Effector memory CD4-positive, alpha-beta T cell (primary cell): Measurements from ENCODE around the gene FNIP1.
"Not testable (repeated sequence)": the region's sequence is repeated elsewhere in the genome, so short reads cannot be mapped to it uniquely, and the experiment has no call there.

Source experiments
- DNase-seq, 3 donors: peaks; one replicate each; pipeline ENCODE4 v3.0.0-alpha.2; 2020
- H3K27ac ChIP-seq: 2 replicates; pipeline ENCODE4 v1.7.0; 2013; ENCODE audit warnings: mild to moderate bottlenecking, low read length, moderate library complexity; ENCODE audit not compliant: insufficient read depth, poor library complexity, severe bottlenecking
- H3K27me3 ChIP-seq: replicated peaks from 2 replicates; pipeline ENCODE4 v1.7.0; 2013; ENCODE audit warnings: mild to moderate bottlenecking, low read length; ENCODE audit not compliant: insufficient read depth, control insufficient read depth, poor library complexity, severe bottlenecking
- H3K36me3 ChIP-seq: 2 replicates; pipeline ENCODE4 v1.7.0; 2013; ENCODE audit warnings: mild to moderate bottlenecking, low read length, moderate library complexity; ENCODE audit not compliant: control insufficient read depth, insufficient read depth
- H3K4me1 ChIP-seq: 2 replicates; pipeline ENCODE4 v1.7.0; 2013; ENCODE audit warnings: low read length, mild to moderate bottlenecking; ENCODE audit not compliant: control insufficient read depth, insufficient read depth, poor library complexity, severe bottlenecking
- H3K4me3 ChIP-seq: 2 replicates; pipeline ENCODE4 v1.7.0; 2013; ENCODE audit warnings: low read length, low read depth, mild to moderate bottlenecking; ENCODE audit not compliant: insufficient read depth, poor library complexity, severe bottlenecking
- H3K9me3 ChIP-seq: 2 replicates; pipeline ENCODE4 v1.7.0; 2013; ENCODE audit warnings: mild to moderate bottlenecking, low read length, moderate library complexity; ENCODE audit not compliant: control insufficient read depth

FNIP1 gene

DNA sequence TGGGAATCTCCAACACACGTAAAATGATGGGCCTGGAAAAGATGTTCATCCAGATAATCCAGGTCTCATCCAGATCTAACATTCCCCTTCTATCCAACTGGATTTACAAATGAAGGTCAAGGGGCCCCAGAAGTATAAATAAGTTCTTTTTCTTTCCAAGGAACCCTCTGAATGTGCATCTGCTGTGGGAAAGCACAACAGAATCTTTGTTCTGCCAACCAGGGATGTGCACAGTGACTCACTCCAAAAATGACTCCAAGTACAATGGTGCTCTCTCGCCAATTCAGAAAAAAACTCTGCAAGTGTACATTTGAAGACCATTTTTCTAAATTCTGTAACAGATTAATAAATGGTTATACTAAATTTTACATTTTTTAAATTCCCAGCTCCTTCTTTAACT lies 174.2 kb downstream of the FNIP1 start:
- no peak for DNase-seq
- Histone ChIP-seq H3K9me3 (no peaks in the 10 kb centered on the region), H3K4me3 (no peak overlapping the region), H3K27ac (no peak overlapping the region), H3K27me3 (no peaks in the 10 kb centered on the region), H3K36me3 (no peaks in the 10 kb centered on the region), H3K4me1 (no peaks in the 10 kb centered on the region)

DNA sequence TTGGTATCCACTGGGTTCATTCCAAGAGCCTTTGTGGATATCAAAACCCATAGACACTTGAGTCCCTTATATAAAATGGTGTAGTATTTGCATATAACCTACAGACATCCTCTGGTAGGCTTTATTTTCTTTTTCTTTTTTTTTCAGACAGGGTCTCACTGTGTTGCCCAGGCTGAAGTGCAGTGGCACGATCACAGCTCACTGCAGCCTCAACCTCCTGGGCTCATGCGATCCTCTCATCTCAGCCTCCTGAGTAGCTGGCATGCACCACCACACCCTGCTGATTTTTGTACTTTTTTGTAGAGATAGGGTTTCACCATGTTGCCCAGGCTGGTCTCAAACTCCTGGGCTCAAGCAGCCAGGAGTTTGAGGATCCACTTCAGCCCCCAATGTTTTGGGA lies 175.7 kb downstream of the FNIP1 start:
- H3K27me3 ChIP-seq, H3K9me3 ChIP-seq, DNase-seq, H3K36me3 ChIP-seq, H3K27ac ChIP-seq, H3K4me3 ChIP-seq, H3K4me1 ChIP-seq: not testable (repeated sequence)

DNA sequence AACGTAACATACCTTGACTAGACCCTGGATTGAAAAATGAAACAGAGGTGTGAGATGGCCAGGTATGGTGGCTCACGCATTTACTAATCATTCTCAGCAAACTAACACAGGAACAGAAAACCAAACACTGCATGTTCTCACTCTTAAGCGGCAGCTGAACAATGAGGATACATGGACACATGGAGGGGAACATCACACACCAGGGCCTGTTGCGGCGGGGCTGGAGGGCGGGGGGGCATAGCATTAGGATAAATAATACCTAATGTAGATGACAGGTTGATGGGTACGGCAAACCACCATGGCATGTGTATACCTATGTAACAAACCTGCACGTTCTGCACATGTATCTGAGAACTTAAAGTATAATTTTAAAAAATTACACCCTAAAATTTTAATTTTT lies 177.7 kb downstream of the FNIP1 start:
- Histone ChIP-seq H3K9me3 (no peaks in the 10 kb centered on the region), H3K36me3 (no peaks in the 10 kb centered on the region), H3K4me3 (no peak overlapping the region), H3K27me3 (no peaks in the 10 kb centered on the region), H3K27ac (no peak overlapping the region), H3K4me1 (peaks cover 5% of the 10 kb centered on the region)
- DNase-seq = no peak

DNA sequence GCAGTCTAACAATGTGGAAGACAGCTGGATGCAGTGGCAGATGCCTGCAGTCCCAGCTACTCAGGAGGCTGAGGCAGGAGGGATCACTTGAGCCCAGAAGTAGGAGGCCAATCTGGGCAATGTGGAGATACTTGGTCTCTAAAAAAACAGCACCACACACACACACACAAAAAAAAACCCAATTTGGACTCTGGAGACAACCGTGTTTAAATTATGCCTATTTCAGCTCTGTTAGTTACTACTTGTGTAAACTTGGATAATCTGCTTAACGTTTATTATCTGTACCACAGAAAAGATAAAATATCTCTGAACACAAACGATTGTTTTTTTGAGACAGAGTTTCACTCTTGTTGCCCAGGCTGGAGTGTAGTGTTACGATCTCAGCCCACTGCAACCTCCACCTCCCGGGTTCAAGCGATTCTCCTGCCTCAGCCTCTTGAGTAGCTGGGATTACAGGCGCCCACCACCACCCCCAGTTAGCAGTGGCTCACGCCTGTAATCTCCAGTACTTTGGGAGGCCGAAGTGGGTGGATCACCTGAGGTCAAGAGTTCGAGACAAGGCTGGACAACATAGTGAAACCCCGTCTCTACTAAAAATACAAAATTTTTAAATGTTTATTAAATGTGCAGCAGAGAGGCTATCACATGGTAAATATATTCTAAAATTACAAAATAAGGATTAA lies 179.5 kb downstream of the FNIP1 start:
- Histone ChIP-seq H3K27ac (no peak overlapping the region), H3K27me3 (no peaks in the 10 kb centered on the region), H3K4me1 (peaks cover 10% of the 10 kb centered on the region), H3K36me3 (no peaks in the 10 kb centered on the region), H3K4me3 (no peak overlapping the region), H3K9me3 (no peaks in the 10 kb centered on the region)
- no peak for DNase-seq

DNA sequence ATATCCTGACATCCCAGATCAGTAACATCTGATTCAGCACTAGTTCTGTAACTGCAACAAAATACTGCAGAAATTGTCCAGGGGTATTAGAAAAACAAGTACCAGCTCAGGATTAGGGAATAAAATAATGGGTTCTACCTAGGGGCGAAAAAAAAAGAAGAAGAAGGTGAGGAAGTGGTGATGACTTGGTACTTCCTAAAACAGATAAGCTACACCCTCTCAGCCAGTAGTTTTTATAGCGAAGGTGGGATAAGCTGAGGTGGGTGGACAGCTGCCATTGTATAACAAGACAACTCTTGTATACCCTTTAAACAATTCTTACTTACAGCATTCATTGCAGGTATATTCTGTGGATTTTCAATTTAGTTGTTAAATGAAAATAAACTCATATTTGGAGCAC lies 180.9 kb downstream of the FNIP1 start:
- DNase-seq = no peak
- Histone ChIP-seq H3K36me3 (no peaks in the 10 kb centered on the region), H3K9me3 (no peaks in the 10 kb centered on the region), H3K27me3 (no peaks in the 10 kb centered on the region), H3K27ac (no peak overlapping the region), H3K4me1 (peaks cover 10% of the 10 kb centered on the region), H3K4me3 (no peak overlapping the region)

DNA sequence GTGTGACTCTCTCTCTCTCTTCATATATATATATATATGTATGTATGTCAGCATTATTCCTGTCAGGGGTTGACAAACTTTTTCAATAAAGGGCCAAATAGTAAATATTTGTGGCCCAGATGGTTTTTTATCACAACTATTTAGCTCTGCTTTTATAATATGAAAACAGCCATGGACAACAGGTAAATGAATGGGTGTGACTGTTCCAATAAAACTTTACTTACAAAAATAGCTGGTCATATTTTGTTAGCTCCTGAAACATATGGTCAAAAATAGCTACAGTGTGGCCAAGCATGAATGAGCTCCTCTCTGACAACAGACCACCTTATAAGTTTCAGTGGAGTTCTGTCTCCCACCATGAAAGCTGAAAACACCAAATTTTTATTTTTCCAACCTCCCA lies 183.4 kb downstream of the FNIP1 start:
- no peak overlapping the region for H3K27ac ChIP-seq
- peaks cover 17% of the 10 kb centered on the region for H3K4me1 ChIP-seq
- H3K9me3 ChIP-seq = no peaks in the 10 kb centered on the region
- no peaks in the 10 kb centered on the region for H3K36me3 ChIP-seq
- no peaks in the 10 kb centered on the region for H3K27me3 ChIP-seq
- no peak overlapping the region for H3K4me3 ChIP-seq
- no peak for DNase-seq

DNA sequence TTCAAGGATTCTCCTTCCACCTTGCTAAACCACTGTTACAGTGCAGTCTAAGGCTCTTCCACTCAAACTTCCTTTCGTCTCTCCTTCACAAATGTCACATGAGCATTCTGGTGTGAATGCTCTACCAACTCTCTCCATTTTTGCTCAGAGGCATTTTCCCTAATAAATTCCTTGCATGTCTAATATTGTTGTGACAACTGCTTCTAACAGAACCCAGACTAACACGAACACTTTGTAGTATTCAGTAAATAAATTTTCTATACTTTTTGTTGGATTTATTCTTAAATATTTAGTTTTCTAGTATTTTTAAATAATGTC lies 185.8 kb downstream of the FNIP1 start:
- H3K36me3 ChIP-seq = no peaks in the 10 kb centered on the region
- no peaks in the 10 kb centered on the region for H3K9me3 ChIP-seq
- no peak overlapping the region for H3K4me3 ChIP-seq
- H3K27ac ChIP-seq = no peak overlapping the region
- no peak for DNase-seq
- H3K4me1 ChIP-seq = peaks cover 18% of the 10 kb centered on the region
- H3K27me3 ChIP-seq = no peaks in the 10 kb centered on the region

DNA sequence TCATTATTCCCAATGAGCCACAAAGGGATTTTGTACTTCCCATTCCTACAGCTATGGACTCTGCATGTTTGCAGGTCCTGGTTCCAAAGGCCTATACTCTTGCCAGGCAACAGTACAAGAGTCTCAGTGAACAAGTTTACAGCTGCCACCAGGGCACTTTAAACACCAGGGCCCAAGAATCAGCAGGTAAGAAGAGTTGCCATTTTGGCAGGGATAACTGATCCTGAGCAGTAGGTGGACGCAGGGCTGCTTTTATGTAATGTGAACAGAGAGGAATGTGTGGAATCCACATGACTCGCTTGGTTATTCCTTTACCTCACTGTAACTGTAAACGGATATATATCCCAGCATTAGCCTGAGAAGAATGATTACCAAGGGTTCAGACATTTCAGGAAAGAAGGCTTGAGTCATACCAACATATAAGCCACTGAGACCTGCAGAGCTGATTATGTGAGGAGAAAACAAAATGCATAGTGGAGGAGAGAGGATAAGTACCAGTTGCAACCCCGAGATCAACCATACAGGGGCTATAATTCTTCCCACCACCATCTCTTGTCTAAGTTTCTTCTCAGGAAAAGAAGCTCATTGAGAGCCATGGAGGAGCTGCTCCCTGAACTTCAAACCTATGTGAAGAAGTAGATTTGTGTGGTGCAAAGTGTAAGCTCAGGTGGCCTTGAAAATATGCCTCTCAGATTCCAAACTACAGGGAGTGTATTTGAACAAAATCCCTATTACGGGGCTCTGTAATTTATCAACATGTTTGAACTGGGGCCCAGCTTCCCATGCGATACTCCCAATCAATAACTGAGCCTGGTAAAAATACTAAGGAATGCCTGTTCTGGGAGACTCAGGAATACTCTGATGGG lies 186.4 kb downstream of the FNIP1 start:
- Histone ChIP-seq H3K27me3 (no peaks in the 10 kb centered on the region), H3K36me3 (no peaks in the 10 kb centered on the region), H3K9me3 (no peaks in the 10 kb centered on the region), H3K4me1 (peaks cover 15% of the 10 kb centered on the region), H3K27ac (no peak overlapping the region), H3K4me3 (no peak overlapping the region)
- DNase-seq = no peak

DNA sequence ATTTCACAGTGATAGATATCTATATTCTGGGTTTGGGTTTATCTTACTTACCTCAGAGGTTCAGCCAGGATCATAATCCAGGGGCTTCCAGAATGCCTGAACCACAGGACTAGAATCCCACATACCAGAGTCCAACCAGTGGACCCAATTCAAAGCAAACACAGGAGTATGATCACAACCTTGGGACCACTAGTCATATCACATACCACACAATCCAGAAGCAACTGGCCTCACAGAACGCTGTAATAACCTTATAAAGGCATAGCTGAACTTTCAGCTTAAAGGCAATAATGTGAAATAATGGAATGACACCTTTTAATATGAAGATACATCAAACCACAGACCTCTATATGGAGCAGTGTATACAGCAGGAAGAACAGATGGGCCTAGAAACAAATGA lies 187.0 kb downstream of the FNIP1 start:
- no peaks in the 10 kb centered on the region for H3K36me3 ChIP-seq
- no peak overlapping the region for H3K4me3 ChIP-seq
- no peaks in the 10 kb centered on the region for H3K9me3 ChIP-seq
- H3K27ac ChIP-seq = no peak overlapping the region
- peaks cover 15% of the 10 kb centered on the region for H3K4me1 ChIP-seq
- no peaks in the 10 kb centered on the region for H3K27me3 ChIP-seq
- no peak for DNase-seq

DNA sequence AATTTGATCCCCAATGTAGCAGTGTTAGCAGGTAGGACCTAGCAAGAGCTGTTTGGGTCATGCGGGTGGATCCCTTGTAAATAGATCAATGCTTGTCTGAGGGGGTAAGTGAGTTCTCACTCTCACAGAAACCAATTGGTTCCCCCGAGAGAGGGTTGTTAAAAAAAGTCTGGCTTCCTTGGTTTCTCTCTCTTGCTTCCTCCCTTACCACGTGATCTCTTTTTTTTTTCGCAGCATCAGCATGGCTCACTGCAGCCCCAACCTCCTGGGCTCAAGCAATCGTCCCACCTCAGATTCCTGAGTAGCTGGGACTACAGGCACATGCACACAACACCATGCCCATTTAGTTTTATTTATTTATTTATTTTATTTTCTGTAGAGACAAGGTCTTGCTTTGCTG lies 188.2 kb downstream of the FNIP1 start:
- no peaks in the 10 kb centered on the region for H3K27me3 ChIP-seq
- DNase-seq = no peak
- H3K27ac ChIP-seq = no peak overlapping the region
- no peaks in the 10 kb centered on the region for H3K9me3 ChIP-seq
- H3K4me3 ChIP-seq = no peak overlapping the region
- H3K4me1 ChIP-seq = peaks cover 12% of the 10 kb centered on the region
- H3K36me3 ChIP-seq = peaks cover 8% of the 10 kb centered on the region
